GM12878 (cell line): Measurements from ENCODE around the gene C8G. TPM values are rescaled to one million over a fixed set of nuclear protein-coding genes. Genes with fewer than 3 reads are reported as not detected.

Source experiments
- ATAC-seq: fragments of 200-7000 bp; cut with Tn5 transposase; 3 replicates; pipeline ENCODE4 v1.9.1; 2020; ENCODE audit warnings: mild to moderate bottlenecking, moderate library complexity
- BruUV-seq: library from RNA; stranded (reverse); fragments of 400-500 nt; replicated peaks from 2 replicates; lab custom pipeline; 2021; lab: Mats Ljungman, UMichigan
- CTCF ChIA-PET: fragments of 300-600 bp; sonication (Branson Sonifier 250); formaldehyde crosslinking; extraction: SDS; loops from one replicate; lab custom pipeline; 2021; ENCODE audit warnings: inconsistent platforms; lab: Yijun Ruan, JAX
- POLR2A ChIA-PET: fragments of 350-600 bp; formaldehyde crosslinking; extraction: SDS; loops from one replicate; lab custom pipeline; 2021; ENCODE audit warnings: inconsistent platforms; lab: Charles Lee
- RAD21 ChIA-PET: fragments of 300-600 bp; sonication (Branson Sonifier 250); formaldehyde crosslinking; loops from one replicate; lab custom pipeline; 2023; ENCODE audit warnings: antibody characterized with exemption; ENCODE audit not compliant: unreplicated experiment; lab: Charles Lee
- SMC1A ChIA-PET: fragments of 300-600 bp; sonication (Branson Sonifier 250); formaldehyde crosslinking; loops from one replicate; lab custom pipeline; 2023; ENCODE audit not compliant: unreplicated experiment, uncharacterized antibody; lab: Charles Lee
- DNase-seq: peaks from one replicate; pipeline ENCODE4 v3.0.0-alpha.2; 2011; ENCODE audit warnings: low read depth, low spot score
- FAIRE-seq: peaks from 3 replicates; lab custom pipeline; 2011; peaks lifted over from hg19 to GRCh38; lab: Jason Lieb, UNC
- H2AFZ ChIP-seq: 2 replicates; pipeline ENCODE4 v1.6.0; 2011; ENCODE audit warnings: low read depth, low read length, control low read depth; ENCODE audit not compliant: control insufficient read depth
- H3K27ac ChIP-seq: 2 replicates; pipeline ENCODE4 v1.5.1; 2011; ENCODE audit warnings: control low read depth; ENCODE audit not compliant: control insufficient read depth, insufficient read depth
- H3K27me3 ChIP-seq, 2 experiments: replicated peaks in 1 of 2; 2 replicates each; pipeline versions ENCODE4 v1.6.0 to v1.6.1; 2011; ENCODE audit warnings: low read length in 1 of 2; ENCODE audit not compliant: control insufficient read depth in 2 of 2, insufficient read depth in 2 of 2
- H3K36me3 ChIP-seq, 2 experiments: 2 replicates each; pipeline ENCODE4 v1.5.1; 2011; ENCODE audit warnings: low read length in 1 of 2; ENCODE audit not compliant: control insufficient read depth in 2 of 2, insufficient read depth in 2 of 2
- H3K4me1 ChIP-seq: 2 replicates; pipeline ENCODE4 v1.6.1; 2011; ENCODE audit warnings: mild to moderate bottlenecking, low read length, moderate library complexity, mixed read lengths; ENCODE audit not compliant: control insufficient read depth, insufficient read depth
- H3K4me2 ChIP-seq: 2 replicates; pipeline ENCODE4 v1.6.0; 2011; ENCODE audit warnings: control low read depth; ENCODE audit not compliant: control insufficient read depth, insufficient read depth
- H3K4me3 ChIP-seq: fragments of 200-600 bp; sonication (generic); 2 replicates; pipeline ENCODE4 v1.5.1; 2016
- H3K79me2 ChIP-seq: 2 replicates; pipeline ENCODE4 v1.6.0; 2011; ENCODE audit warnings: low read length; ENCODE audit not compliant: control insufficient read depth, insufficient read depth
- H3K9ac ChIP-seq: 2 replicates; pipeline ENCODE4 v1.8.0; 2011; ENCODE audit warnings: low read length, control low read depth, mixed read lengths; ENCODE audit not compliant: control insufficient read depth, insufficient read depth
- H3K9me3 ChIP-seq: replicated peaks from 3 replicates; pipeline ENCODE4 v1.5.1; 2011; ENCODE audit warnings: mild to moderate bottlenecking, low read length; ENCODE audit not compliant: control insufficient read depth, insufficient read depth
- H4K20me1 ChIP-seq: 2 replicates; pipeline ENCODE4 v1.6.0; 2011; ENCODE audit not compliant: control insufficient read depth, insufficient read depth
- BCL11A ChIP-seq: IDR thresholded peaks from 2 replicates; pipeline ENCODE4 v1.6.1; 2011; ENCODE audit warnings: low read depth, low read length
- WGBS: methylation state at CpG from one replicate; pipeline ENCODE4 v1.1.6; 2016; ENCODE audit warnings: low lambda C conversion rate; ENCODE audit not compliant: insufficient replicate concordance, insufficient coverage; ENCODE audit errors: missing lambda C conversion rate; 5-methylcytosine and 5-hydroxymethylcytosine counted together
- in situ Hi-C: fragments of 300-500 bp; cut with MboI; formaldehyde crosslinking; loops from 9 replicates; pipeline ENCODE4 v1.14.3; 2018; ENCODE audit warnings: mixed read lengths
- intact Hi-C: fragments of 100-400 bp; cut with micrococcal nuclease; formaldehyde crosslinking; loops from one replicate; pipeline ENCODE4 v1.14.2; 2022; ENCODE audit not compliant: unreplicated experiment
- polyA plus RNA-seq, 11 experiments: library from polyadenylated mRNA; depleted of rRNA in 4 of 11; unstranded in 6 of 11; stranded (reverse) in 5 of 11; fragments of >200 nt; fragmentation: Nextera tagmentation in 4 of 11; fragmentation: Illumina TruSeq in 1 of 11; extraction: Ambion mirVana in 4 of 11; extraction: Trizol in 1 of 11; gene quantifications; 1 replicate in 1 of 11; 2 replicates in 10 of 11; pipeline versions ENCODE4 v1.2.1 to v1.2.3, GENCODE V29; 2011 to 2016; ENCODE audit warnings: inconsistent platforms in 2 of 11, missing spikeins in 2 of 11, low read depth in 1 of 11
- total RNA-seq, 4 experiments: library from RNA; depleted of rRNA in 3 of 4; stranded (reverse); fragments of >200 nt in 3 of 4; fragmentation: Illumina TruSeq in 1 of 4; extraction: Trizol in 1 of 4; gene quantifications; 2 replicates each; pipeline versions ENCODE4 v1.2.1 to v1.2.3, GENCODE V29; 2013 to 2021
- TF ChIP-seq, protein P1 (sequence below): fragments of 450-650 bp; IDR thresholded peaks from 2 replicates; pipeline ENCODE4 v1.6.1; 2017; ENCODE audit warnings: borderline replicate concordance

C8G gene
- total and polyA plus RNA-seq, 10 of the 15 experiments (the other 5 are each of a cell fraction or from before 2014, with no cell fraction given), result 0.26 to 0.69 (median 0.50) TPM; not detected in 7

DNA sequence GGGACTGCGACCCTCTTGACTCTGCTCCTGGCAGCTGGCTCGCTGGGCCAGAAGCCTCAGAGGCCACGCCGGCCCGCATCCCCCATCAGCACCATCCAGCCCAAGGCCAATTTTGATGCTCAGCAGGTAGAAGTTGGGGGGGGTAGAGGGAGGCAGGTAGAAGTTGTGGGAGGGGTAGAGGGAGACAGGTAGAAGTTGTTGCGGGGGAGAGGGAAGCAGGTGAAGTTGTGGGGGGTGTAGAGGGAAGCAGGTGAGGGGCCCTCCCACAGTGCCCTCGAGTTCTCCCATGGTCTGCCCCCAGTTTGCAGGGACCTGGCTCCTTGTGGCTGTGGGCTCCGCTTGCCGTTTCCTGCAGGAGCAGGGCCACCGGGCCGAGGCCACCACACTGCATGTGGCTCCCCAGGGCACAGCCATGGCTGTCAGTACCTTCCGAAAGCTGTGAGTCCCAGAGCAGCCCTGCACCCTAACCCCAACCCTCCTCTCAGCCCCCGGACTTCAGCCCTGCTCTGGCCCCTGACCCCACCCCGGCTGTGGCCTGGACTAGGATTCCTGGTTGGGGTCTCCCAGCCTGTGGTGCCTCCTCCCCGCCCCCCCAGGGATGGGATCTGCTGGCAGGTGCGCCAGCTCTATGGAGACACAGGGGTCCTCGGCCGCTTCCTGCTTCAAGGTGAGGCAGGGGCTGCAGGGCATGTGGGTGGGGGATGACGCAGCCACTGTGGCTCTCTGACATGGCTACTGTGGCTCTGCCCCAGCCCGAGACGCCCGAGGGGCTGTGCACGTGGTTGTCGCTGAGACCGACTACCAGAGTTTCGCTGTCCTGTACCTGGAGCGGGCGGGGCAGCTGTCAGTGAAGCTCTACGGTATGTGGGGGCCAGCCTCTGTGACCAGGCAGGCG, 537 bp downstream of the C8G start:
- Histone ChIP-seq H3K79me2 (peaks cover 19% of the 10 kb centered on the region), H4K20me1 (no peaks in the 10 kb centered on the region), H2AFZ (no peak overlapping the region), H3K9ac (no peak overlapping the region), H3K4me1 (peaks cover 9% of the 10 kb centered on the region), H3K9me3 (no peaks in the 10 kb centered on the region), H3K27ac (no peak overlapping the region), H3K4me2 (no peak overlapping the region), H3K36me3 (peaks cover 0 to 18% of the 10 kb centered on the region in 2 experiments; a peak in 3 of 4 replicates), H3K27me3 (no peaks in the 10 kb centered on the region), H3K4me3 (no peak overlapping the region)
- CTCF ChIA-PET, result interaction anchor here (0.7 to 1.6 kb wide), 8 partner anchors 9 to 90 kb away, joined by 3 to 7 read pairs (median 3); partner anchors contain the start of genes CLIC3 and TRAF2
- 64% methylated on average over 28 of the region's 30 CpGs for WGBS
- in situ Hi-C loops (loop anchor here (5.0 kb wide), 1 partner anchor 92 kb away; no protein-coding TSS in a partner anchor), intact Hi-C loops (loop anchor here (10.0 kb wide), 1 partner anchor 151 kb away; the partner anchor contains the start of genes CCDC183 and TMEM141)
- DNase-seq (no peak), FAIRE-seq (no peak), ATAC-seq (no peak)
- SMC1A ChIA-PET, result no interaction called here
- no peak for TF ChIP-seq BCL11A
- TF ChIP-seq, protein P1, sequence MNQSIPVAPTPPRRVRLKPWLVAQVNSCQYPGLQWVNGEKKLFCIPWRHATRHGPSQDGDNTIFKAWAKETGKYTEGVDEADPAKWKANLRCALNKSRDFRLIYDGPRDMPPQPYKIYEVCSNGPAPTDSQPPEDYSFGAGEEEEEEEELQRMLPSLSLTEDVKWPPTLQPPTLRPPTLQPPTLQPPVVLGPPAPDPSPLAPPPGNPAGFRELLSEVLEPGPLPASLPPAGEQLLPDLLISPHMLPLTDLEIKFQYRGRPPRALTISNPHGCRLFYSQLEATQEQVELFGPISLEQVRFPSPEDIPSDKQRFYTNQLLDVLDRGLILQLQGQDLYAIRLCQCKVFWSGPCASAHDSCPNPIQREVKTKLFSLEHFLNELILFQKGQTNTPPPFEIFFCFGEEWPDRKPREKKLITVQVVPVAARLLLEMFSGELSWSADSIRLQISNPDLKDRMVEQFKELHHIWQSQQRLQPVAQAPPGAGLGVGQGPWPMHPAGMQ, result no peak
- BruUV-seq, result no TSS peak
- RAD21 ChIA-PET, result interaction anchor here (0.5 kb wide), 1 partner anchor 15 kb away, joined by 5 read pairs; no protein-coding TSS in a partner anchor
- POLR2A ChIA-PET, result interaction anchor here (2.5 kb wide), 1 partner anchor 59 kb away, joined by 6 read pairs; the partner anchor contains the start of gene TRAF2
